ENCODE measurements around the gene NIP7.

The NIP7 gene

GRCh38 chr16:69373019-69373418 lies 33.4 kb downstream of the NIP7 start:
- DNase-seq (ENCODE audit: low read depth), result no peak
- no peak for TF ChIP-seq CTCF (IDR thresholded peaks at IDR 0.05; ENCODE audit: control insufficient read depth, extremely low read depth, insufficient read depth)
- H3K4me3 ChIP-seq (ENCODE audit: low read depth, low read length), result no peak overlapping the region

GRCh38 chr16:69376393-69377059 lies 37.0 kb downstream of the NIP7 start:
- no peak overlapping the region for H3K4me3 ChIP-seq (ENCODE audit: low read depth, low read length)
- no peak for TF ChIP-seq CTCF (IDR thresholded peaks at IDR 0.05; ENCODE audit: control insufficient read depth, extremely low read depth, insufficient read depth)
- no peak for DNase-seq (ENCODE audit: low read depth)

- no peak for TF ChIP-seq CTCF (IDR thresholded peaks at IDR 0.05; ENCODE audit: control insufficient read depth, extremely low read depth, insufficient read depth)
- no peak for DNase-seq (ENCODE audit: low read depth)
- no peak overlapping the region for H3K4me3 ChIP-seq (ENCODE audit: low read depth, low read length)
Observed at GRCh38 chr16:69378036-69378435, 38.5 kb downstream of the NIP7 start.

- no peak for DNase-seq (ENCODE audit: low read depth)
- no peak for TF ChIP-seq CTCF (IDR thresholded peaks at IDR 0.05; ENCODE audit: control insufficient read depth, extremely low read depth, insufficient read depth)
- H3K4me3 ChIP-seq (ENCODE audit: low read depth, low read length), result no peak overlapping the region
Observed at GRCh38 chr16:69378760-69379159, 39.2 kb downstream of the NIP7 start.

- H3K4me3 ChIP-seq (ENCODE audit: low read depth, low read length), result no peak overlapping the region
- no peak for DNase-seq (ENCODE audit: low read depth)
- TF ChIP-seq CTCF (IDR thresholded peaks at IDR 0.05; ENCODE audit: control insufficient read depth, extremely low read depth, insufficient read depth), result no peak
Observed at GRCh38 chr16:69381231-69381630, 41.7 kb downstream of the NIP7 start.

- no peak overlapping the region for H3K4me3 ChIP-seq (ENCODE audit: low read depth, low read length)
Observed at GRCh38 chr16:69382421-69382820, 42.8 kb downstream of the NIP7 start.

More at GRCh38 chr16:69382421-69382820, 42.8 kb downstream of the NIP7 start:
- DNase-seq (ENCODE audit: low read depth), result no peak
- TF ChIP-seq CTCF (IDR thresholded peaks at IDR 0.05; ENCODE audit: control insufficient read depth, extremely low read depth, insufficient read depth), result no peak
